K562 (cell line): ENCODE results near the gene ZBTB48.
A peak's percentile ranks its signal among the peaks of the same experiment; 100 is the strongest.

ENCODE experiments used
- CTCF ChIP-seq, 3 experiments: IDR thresholded peaks in 2 of 3; conservative IDR thresholded peaks in 1 of 3; 2 replicates each; pipeline ENCODE4 v1.5.1; 2011 to 2012; ENCODE audit warnings: low read length in 3 of 3, mild to moderate bottlenecking in 3 of 3, control low read depth in 2 of 3, improper control_type of control experiment in 1 of 3, inconsistent platforms in 1 of 3, low read depth in 1 of 3, mixed read lengths in 1 of 3, moderate library complexity in 1 of 3; ENCODE audit not compliant: insufficient read depth in 2 of 3
- DNMT1 ChIP-seq: fragments of 450-650 bp; IDR thresholded peaks from 2 replicates; pipeline ENCODE4 v1.6.1; 2016; ENCODE audit warnings: antibody characterized with exemption, mild to moderate bottlenecking
- FOXP4 ChIP-seq: sonication (generic); formaldehyde crosslinking; IDR thresholded peaks from 2 replicates; pipeline ENCODE4 v1.8.0; 2022; ENCODE audit warnings: mild to moderate bottlenecking, missing genetic modification reagents, borderline replicate concordance
- HMG20B ChIP-seq: fragments of 250-450 bp; sonication (Bioruptor Pico); IDR thresholded peaks from 2 replicates; pipeline ENCODE4 v1.5.0; 2021; ENCODE audit warnings: mild to moderate bottlenecking
- NFE2 ChIP-seq: IDR thresholded peaks from 2 replicates; pipeline ENCODE4 v1.6.1; 2014; ENCODE audit warnings: antibody characterized with exemption, low read depth
- POLR2A ChIP-seq: fragments of 450-650 bp; conservative IDR thresholded peaks from 2 replicates; pipeline ENCODE4 v1.6.1; 2016
- POLR2AphosphoS5 ChIP-seq: IDR thresholded peaks from 2 replicates; pipeline ENCODE4 v1.6.1; 2011; ENCODE audit warnings: mild to moderate bottlenecking, low read depth, low read length, moderate library complexity; ENCODE audit not compliant: control insufficient read depth, insufficient read depth
- POU5F1 ChIP-seq: fragments of 150-350 bp; IDR thresholded peaks from 2 replicates; pipeline ENCODE4 v1.6.1; 2014; ENCODE audit warnings: borderline replicate concordance, low read length, low read depth, mild to moderate bottlenecking; ENCODE audit not compliant: partially characterized antibody
- RBFOX2 ChIP-seq: fragments of 200-400 bp; formaldehyde crosslinking; IDR thresholded peaks from 2 replicates; pipeline ENCODE4 v1.6.1; 2017; ENCODE audit warnings: low read depth, mild to moderate bottlenecking, low read length, moderate library complexity
- RUNX1 ChIP-seq: sonication (generic); IDR thresholded peaks from 2 replicates; pipeline ENCODE4 v1.6.1; 2016; ENCODE audit warnings: antibody characterized with exemption, low read depth
- SMC3 ChIP-seq: conservative IDR thresholded peaks from 2 replicates; pipeline ENCODE4 v1.6.1; 2011; ENCODE audit warnings: low read depth, low read length, improper control_type of control experiment; ENCODE audit not compliant: insufficient read depth
- THRA ChIP-seq: fragments of 450-650 bp; IDR thresholded peaks from 2 replicates; pipeline ENCODE4 v1.6.1; 2017; ENCODE audit warnings: mild to moderate bottlenecking, moderate library complexity
- ZNF274 ChIP-seq: IDR thresholded peaks from 2 replicates; pipeline ENCODE4 v1.6.1; 2011; ENCODE audit warnings: low read depth, mild to moderate bottlenecking, low read length, moderate library complexity, borderline replicate concordance

GRCh38 chr1:6596886-6597776 lies 17.3 kb downstream of the ZBTB48 start:
- TF ChIP-seq POLR2A = no peak
- TF ChIP-seq POLR2AphosphoS5 = no peak
- TF ChIP-seq HMG20B (CRISPR knock-in tag) = no peak
- TF ChIP-seq CTCF (IDR thresholded peaks at IDR 0.05 in 2 of 3, conservative IDR thresholded peaks at IDR 0.05 in 1 of 3; ENCODE audit: insufficient read depth in 2 of 3, low read depth in 1 of 3, low read length in 3 of 3) = no peak
- no peak for TF ChIP-seq SMC3
- no peak for TF ChIP-seq DNMT1
- no peak for TF ChIP-seq RUNX1
- peak; percentile 39; the same call in 1 of the 2 replicates for TF ChIP-seq RBFOX2
- no peak for TF ChIP-seq NFE2
- TF ChIP-seq FOXP4 = no peak
- TF ChIP-seq THRA = no peak
- no peak for TF ChIP-seq POU5F1
- no peak for TF ChIP-seq ZNF274
